Spleen (tissue), 11 donors: ENCODE data around the gene HSDL1. TPM values are rescaled to one million over a fixed set of nuclear protein-coding genes. Genes with fewer than 3 reads are reported as not detected.

Experiments used
- DNase-seq: peaks from one replicate; pipeline ENCODE4 v3.0.0-alpha.2; 2020
- H3K27ac ChIP-seq, 8 donors: fragments of 200-600 bp; sonication (generic) in 7 of 8; 1 replicate in 4 of 8; 2 replicates in 4 of 8; pipeline versions ENCODE4 v1.5.0 to v1.8.0; 2016 to 2021; ENCODE audit warnings: inconsistent platforms in 4 of 8, mild to moderate bottlenecking in 4 of 8, moderate library complexity in 1 of 8
- H3K27me3 ChIP-seq, 7 donors: fragments of 200-600 bp; sonication (generic) in 6 of 7; replicated peaks in 1 of 7; 1 replicate in 4 of 7; 2 replicates in 3 of 7; pipeline versions ENCODE4 v1.5.0 to v1.8.0; 2016 to 2021; ENCODE audit warnings: inconsistent platforms in 3 of 7, mild to moderate bottlenecking in 1 of 7
- H3K36me3 ChIP-seq, 6 donors: fragments of 200-600 bp; sonication (generic) in 5 of 6; 1 replicate in 4 of 6; 2 replicates in 2 of 6; pipeline versions ENCODE4 v1.5.0 to v1.8.0; 2016 to 2021; ENCODE audit warnings: inconsistent platforms in 2 of 6
- H3K4me1 ChIP-seq, 6 donors: fragments of 200-600 bp; sonication (generic) in 5 of 6; 1 replicate in 3 of 6; 2 replicates in 3 of 6; pipeline versions ENCODE4 v1.5.0 to v1.8.0; 2016 to 2021; ENCODE audit warnings: inconsistent platforms in 3 of 6
- H3K4me3 ChIP-seq, 8 donors: fragments of 200-600 bp; sonication (generic) in 7 of 8; 1 replicate in 4 of 8; 2 replicates in 4 of 8; pipeline versions ENCODE4 v1.5.0 to v1.8.0; 2016 to 2021; ENCODE audit warnings: inconsistent platforms in 4 of 8, mild to moderate bottlenecking in 4 of 8, moderate library complexity in 2 of 8
- H3K9me3 ChIP-seq, 8 donors: fragments of 200-600 bp; sonication (generic) in 7 of 8; 1 replicate in 4 of 8; 2 replicates in 4 of 8; pipeline versions ENCODE4 v1.5.0 to v1.8.0; 2016 to 2021; ENCODE audit warnings: inconsistent platforms in 4 of 8
- POLR2A ChIP-seq, 3 donors: fragments of 450-650 bp; IDR thresholded peaks; one replicate each; pipeline ENCODE4 v1.5.1; 2017; ENCODE audit warnings: antibody characterized with exemption in 3 of 3, mild to moderate bottlenecking in 1 of 3
- POLR2AphosphoS5 ChIP-seq, 3 donors: sonication (generic); formaldehyde crosslinking; IDR thresholded peaks; one replicate each; pipeline ENCODE4 v1.5.1; 2017; ENCODE audit warnings: antibody characterized with exemption in 3 of 3
- WGBS, 5 donors: extraction: QIAGEN DNeasy Blood & Tissue Kit in 3 of 5; methylation state at CpG; one replicate each; pipeline versions ENCODE4 v1.1.5 to v1.1.7; 2013 to 2018; 5-methylcytosine and 5-hydroxymethylcytosine counted together
- intact Hi-C: fragments of 100-400 bp; cut with DNase I; formaldehyde crosslinking; loops from one replicate; pipeline ENCODE4 v1.15.0; 2023; ENCODE audit warnings: low total_unique reads
- polyA plus RNA-seq, 3 donors: library from polyadenylated mRNA; stranded (reverse); fragments of 200-250 nt; gene quantifications; one replicate each; pipeline ENCODE4 v1.2.1, GENCODE V29; 2013
- total RNA-seq, 7 donors: library from RNA; depleted of rRNA in 3 of 7; stranded (reverse); fragments of >200 nt in 3 of 7; fragmentation: NEBNext Ultra II Directional in 4 of 7; extraction: Animal tissue kit (Norgen Biotek cat#: 25700) in 4 of 7; gene quantifications; one replicate each; pipeline versions ENCODE4 v1.1.0 to v1.2.1, GENCODE V29; 2016 to 2021
- TF ChIP-seq, protein P1 (sequence below), 11 experiments: fragments of 200-600 bp in 7 of 11; fragments of 450-650 bp in 4 of 11; sonication (generic) in 4 of 11; IDR thresholded peaks in 8 of 11; conservative IDR thresholded peaks in 3 of 11; 1 replicate in 7 of 11; 2 replicates in 4 of 11; pipeline versions ENCODE4 v1.4.0 to v1.8.0; 2016 to 2021; ENCODE audit warnings: antibody characterized with exemption in 11 of 11, inconsistent platforms in 4 of 11, mild to moderate bottlenecking in 1 of 11
- donor health status: healthy with polysubstance abuse.
- donor health status: DM: no; HTN: no; CAD: no; lungs with moderate emphysema.
- donor health status: DM: no; HTN: no; CAD: no.
- donor health status: Bipolar disorder and iron deficiency.
- donor health status: healthy.
- donor health status: DM: no; HTN: no; CAD: no.
- donor health status: DM: yes; HTN: yes; CAD: no.

Gene HSDL1
- total and polyA plus RNA-seq, 10 donors = 10.1 to 29.0 (median 20.0) TPM

DNA sequence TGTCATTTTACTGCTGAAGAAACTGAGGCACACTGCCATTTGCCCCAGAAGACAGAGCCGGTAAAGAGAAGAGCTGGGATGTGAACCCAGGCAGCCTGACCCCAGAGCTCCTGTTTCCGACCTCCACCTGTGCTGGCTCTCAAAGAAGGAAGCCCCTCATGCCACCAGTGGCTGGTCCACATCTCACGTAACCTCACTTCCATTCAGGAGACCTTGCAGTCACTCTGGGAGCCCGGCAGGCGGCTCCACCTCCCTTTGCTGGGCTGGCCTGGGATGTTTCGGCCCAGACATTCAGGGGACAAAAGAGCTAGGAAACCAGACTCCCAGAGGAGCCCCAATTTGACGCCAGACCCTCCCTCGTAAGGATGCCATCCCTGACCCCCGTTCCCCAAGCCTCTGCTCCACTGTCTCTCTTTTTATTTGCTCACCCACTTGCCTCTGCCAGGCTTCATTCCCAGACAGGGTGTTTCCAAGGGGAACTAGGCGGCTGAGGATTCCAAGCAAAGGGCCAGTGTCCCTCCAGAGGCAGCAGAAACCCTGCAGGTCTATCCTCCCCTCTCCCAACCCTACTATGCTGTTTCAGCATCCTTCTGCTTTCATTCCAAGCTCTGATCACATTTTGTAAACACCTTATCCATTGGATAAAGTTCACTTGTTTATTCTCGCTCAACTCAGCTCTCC is 39.1 kb upstream of the HSDL1 start:
- 68 to 93% (median 83%) methylated on average over 11 of the region's 11 CpGs for WGBS, 5 donors
- Histone ChIP-seq H3K9me3 (no peaks in the 10 kb centered on the region), H3K36me3 (peaks cover 0 to 63% (median 45%) of the 10 kb centered on the region in 6 donors), H3K4me1 (peaks cover 0 to 81% (median 52%) of the 10 kb centered on the region in 6 donors), H3K4me3 (peak overlapping the region in 2 of 8 donors; percentile 10 to 91), H3K27me3 (no peaks in the 10 kb centered on the region), H3K27ac (peak overlapping the region in 7 of 8 donors; percentile 36 to 89 (median 84))
- intact Hi-C loops = no loop called here
- no peak for TF ChIP-seq POLR2AphosphoS5 (IDR thresholded peaks at IDR 0.05)
- TF ChIP-seq, protein P1, sequence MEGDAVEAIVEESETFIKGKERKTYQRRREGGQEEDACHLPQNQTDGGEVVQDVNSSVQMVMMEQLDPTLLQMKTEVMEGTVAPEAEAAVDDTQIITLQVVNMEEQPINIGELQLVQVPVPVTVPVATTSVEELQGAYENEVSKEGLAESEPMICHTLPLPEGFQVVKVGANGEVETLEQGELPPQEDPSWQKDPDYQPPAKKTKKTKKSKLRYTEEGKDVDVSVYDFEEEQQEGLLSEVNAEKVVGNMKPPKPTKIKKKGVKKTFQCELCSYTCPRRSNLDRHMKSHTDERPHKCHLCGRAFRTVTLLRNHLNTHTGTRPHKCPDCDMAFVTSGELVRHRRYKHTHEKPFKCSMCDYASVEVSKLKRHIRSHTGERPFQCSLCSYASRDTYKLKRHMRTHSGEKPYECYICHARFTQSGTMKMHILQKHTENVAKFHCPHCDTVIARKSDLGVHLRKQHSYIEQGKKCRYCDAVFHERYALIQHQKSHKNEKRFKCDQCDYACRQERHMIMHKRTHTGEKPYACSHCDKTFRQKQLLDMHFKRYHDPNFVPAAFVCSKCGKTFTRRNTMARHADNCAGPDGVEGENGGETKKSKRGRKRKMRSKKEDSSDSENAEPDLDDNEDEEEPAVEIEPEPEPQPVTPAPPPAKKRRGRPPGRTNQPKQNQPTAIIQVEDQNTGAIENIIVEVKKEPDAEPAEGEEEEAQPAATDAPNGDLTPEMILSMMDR (IDR thresholded peaks at IDR 0.05 in 8 of 11, conservative IDR thresholded peaks at IDR 0.05 in 3 of 11) = peak in 7 of 11 experiments; percentile 5 to 55 (median 35)
- DNase-seq = no peak

DNA sequence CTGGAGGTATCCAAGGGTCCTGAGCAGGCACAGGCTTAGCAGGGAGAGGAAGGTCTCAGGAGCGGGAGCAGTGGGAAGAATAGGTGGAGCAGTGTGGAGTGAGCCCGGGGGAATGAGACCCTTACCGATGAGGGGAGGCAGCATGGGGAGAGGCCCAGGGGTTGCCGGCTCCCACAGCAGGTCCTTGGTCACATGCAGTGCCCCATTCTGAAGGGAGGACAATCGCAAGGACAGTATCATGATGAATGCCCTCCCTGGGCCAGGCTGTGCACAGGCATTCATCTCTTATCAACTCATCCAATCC is 38.5 kb upstream of the HSDL1 start:
- TF ChIP-seq POLR2AphosphoS5 (IDR thresholded peaks at IDR 0.05) (no peak), POLR2A (IDR thresholded peaks at IDR 0.05) (no peak)
- TF ChIP-seq, protein P1 (IDR thresholded peaks at IDR 0.05 in 8 of 11, conservative IDR thresholded peaks at IDR 0.05 in 3 of 11) = no peak
- H3K27ac ChIP-seq = peak overlapping the region in 6 of 8 donors; percentile 36 to 89 (median 85)
- H3K36me3 ChIP-seq = peaks cover 0 to 68% (median 50%) of the 10 kb centered on the region in 6 donors
- peaks cover 0 to 86% (median 54%) of the 10 kb centered on the region in 6 donors for H3K4me1 ChIP-seq
- no peaks in the 10 kb centered on the region for H3K27me3 ChIP-seq
- no peaks in the 10 kb centered on the region for H3K9me3 ChIP-seq
- DNase-seq = no peak
- WGBS, 5 donors = 80 to 91% (median 88%) methylated on average over 5 of the region's 5 CpGs
- intact Hi-C loops = no loop called here
- no peak overlapping the region for H3K4me3 ChIP-seq

DNA sequence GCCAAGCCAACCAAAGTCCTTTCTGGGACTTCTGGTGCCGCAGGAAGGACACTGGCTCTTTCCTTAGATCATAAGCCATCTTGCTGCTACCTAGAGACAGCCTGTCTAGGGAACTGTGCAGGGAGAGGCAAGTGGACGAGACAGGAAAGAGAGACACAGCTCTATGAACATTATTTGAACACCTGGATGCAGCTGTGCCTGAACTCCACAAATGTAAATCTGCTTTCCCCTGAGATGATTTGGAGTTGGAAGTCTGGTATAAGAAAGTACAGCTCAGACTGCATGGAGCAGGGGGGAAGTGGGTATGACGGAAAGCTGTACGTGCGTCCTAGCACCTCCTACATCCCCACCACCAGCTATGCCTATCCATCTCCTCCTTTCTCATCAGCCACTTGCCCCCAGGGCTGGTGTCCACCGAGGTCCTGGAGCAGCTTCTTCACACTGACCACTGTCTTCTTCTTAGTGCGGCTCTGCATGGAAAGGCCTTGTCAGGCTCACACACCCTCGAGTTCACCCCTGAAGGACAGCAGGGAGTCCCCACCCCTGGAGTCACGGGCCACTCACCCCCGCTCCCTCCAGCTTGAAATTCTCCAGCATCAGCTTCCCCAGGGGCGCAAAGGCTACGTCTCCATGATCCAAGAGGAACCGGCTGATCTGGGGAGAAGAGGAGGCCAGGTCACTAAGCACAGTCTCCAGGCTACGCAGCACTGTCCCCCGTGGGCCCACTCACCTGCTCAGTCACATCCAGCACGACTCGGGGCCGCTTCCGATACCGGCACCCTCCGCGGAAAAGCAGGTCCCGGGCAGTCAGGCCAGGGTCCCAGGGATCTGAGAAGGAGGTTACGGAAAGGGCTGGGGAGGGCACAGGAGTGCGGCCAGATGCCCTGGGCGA is 37.9 kb upstream of the HSDL1 start:
- WGBS, 5 donors = 92 to 96% (median 94%) methylated on average over 25 to 26 of the region's 26 CpGs
- TF ChIP-seq, protein P1 (IDR thresholded peaks at IDR 0.05 in 8 of 11, conservative IDR thresholded peaks at IDR 0.05 in 3 of 11) = no peak
- peak in 1 of 3 donors; percentile 27 for TF ChIP-seq POLR2AphosphoS5 (IDR thresholded peaks at IDR 0.05)
- Histone ChIP-seq H3K36me3 (peaks cover 0 to 74% (median 56%) of the 10 kb centered on the region in 6 donors), H3K27ac (peak overlapping the region in 6 of 8 donors; percentile 36 to 89 (median 85)), H3K4me1 (peaks cover 4 to 92% (median 57%) of the 10 kb centered on the region in 6 donors), H3K27me3 (no peaks in the 10 kb centered on the region), H3K4me3 (no peak overlapping the region), H3K9me3 (no peaks in the 10 kb centered on the region)
- intact Hi-C loops = no loop called here
- DNase-seq = no peak

DNA sequence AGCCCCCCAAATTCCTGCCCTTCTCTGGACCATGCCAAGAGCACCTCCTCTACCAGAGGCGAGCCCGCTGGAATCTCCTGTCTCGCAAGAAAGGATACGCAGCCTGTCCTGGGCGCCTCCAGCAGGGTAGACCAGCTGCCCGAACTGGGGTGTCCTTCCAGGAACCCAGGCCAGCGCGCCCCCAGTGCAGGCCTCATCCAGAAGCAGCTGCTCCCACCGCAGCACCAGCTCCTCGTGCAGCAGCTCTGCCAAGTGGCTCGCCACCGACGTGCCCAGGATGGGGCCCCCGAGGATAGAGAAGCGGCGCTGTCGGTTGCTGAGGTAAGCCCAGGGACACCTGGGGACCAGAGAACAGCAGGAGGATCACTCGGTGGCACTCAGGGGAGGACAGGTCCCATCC is 37.1 kb upstream of the HSDL1 start:
- H3K36me3 ChIP-seq = peaks cover 0 to 80% (median 59%) of the 10 kb centered on the region in 6 donors
- 95 to 97% (median 95%) methylated on average over 13 to 18 of the region's 18 CpGs for WGBS, 5 donors
- no peak for DNase-seq
- H3K9me3 ChIP-seq = no peaks in the 10 kb centered on the region
- no peaks in the 10 kb centered on the region for H3K27me3 ChIP-seq
- H3K4me1 ChIP-seq = peaks cover 8 to 97% (median 62%) of the 10 kb centered on the region in 6 donors
- intact Hi-C loops = no loop called here
- peak overlapping the region in 5 of 8 donors; percentile 2 to 86 (median 84) for H3K27ac ChIP-seq
- H3K4me3 ChIP-seq = no peak overlapping the region
- TF ChIP-seq, protein P1 (IDR thresholded peaks at IDR 0.05 in 8 of 11, conservative IDR thresholded peaks at IDR 0.05 in 3 of 11) = no peak
- peak in 1 of 3 donors; percentile 11 for TF ChIP-seq POLR2AphosphoS5 (IDR thresholded peaks at IDR 0.05)
- no peak for TF ChIP-seq POLR2A (IDR thresholded peaks at IDR 0.05)
